Raji (cell line): ENCODE data around the gene ADAM19.

ENCODE experiments used
- POLR2A ChIP-seq: IDR thresholded peaks from 2 replicates; pipeline ENCODE4 v1.6.1; 2011; ENCODE audit warnings: low read depth, low read length, control low read depth; ENCODE audit not compliant: insufficient read depth

Gene ADAM19

DNA sequence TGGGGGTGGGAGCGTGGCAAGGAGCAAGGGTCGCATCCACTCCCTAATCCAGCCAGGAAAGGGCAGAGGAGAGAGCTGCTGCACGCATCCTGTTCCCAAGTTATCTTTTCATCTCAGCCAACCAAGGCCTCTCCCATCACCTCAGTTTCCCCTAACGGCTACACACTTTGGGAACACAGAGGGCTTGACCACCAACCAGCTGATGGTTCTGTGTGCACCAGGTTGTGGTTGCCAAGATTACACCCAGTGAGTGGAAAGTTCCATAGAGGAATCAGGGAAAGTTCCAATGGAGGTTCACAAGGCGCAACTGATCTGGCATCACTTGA lies 53.9 kb downstream of the ADAM19 start:
- TF ChIP-seq POLR2A, result no peak

DNA sequence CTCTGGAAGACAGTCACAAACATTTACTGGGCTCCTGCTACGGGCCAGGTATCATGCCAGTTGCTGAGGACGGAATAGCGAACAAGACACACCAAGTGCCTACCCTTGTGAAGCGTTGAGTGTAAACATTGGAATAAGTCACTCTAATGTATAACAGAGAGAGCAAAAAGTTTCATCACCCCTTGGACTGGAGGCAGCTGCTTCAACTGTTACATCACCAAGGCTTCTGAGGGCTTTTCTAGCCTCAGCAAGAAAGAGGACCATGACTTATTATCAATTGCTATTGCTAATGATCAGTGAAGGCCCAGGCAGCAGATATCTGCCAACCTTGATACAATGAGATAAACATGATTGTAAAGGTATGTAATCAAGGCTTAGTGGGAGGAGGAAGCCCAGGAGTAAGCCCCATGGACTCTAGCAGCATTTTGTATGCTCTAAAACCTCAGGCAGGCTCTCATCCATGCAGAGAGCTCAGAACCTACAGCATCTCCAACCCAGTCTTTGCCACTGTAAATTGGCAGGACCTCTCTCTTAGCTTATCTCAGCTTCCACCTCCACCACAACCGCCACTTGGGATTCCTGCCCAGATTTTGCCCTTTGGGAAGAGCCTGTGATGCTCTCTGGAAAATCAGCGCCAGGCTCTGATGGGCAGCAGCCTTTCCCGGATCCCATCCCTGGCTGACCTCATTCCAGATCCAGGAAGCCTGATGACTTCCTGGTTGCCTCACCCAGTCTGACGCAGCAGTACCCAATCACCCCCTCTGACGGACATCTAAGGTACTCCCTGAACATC lies 54.5 kb downstream of the ADAM19 start:
- TF ChIP-seq POLR2A, result no peak

DNA sequence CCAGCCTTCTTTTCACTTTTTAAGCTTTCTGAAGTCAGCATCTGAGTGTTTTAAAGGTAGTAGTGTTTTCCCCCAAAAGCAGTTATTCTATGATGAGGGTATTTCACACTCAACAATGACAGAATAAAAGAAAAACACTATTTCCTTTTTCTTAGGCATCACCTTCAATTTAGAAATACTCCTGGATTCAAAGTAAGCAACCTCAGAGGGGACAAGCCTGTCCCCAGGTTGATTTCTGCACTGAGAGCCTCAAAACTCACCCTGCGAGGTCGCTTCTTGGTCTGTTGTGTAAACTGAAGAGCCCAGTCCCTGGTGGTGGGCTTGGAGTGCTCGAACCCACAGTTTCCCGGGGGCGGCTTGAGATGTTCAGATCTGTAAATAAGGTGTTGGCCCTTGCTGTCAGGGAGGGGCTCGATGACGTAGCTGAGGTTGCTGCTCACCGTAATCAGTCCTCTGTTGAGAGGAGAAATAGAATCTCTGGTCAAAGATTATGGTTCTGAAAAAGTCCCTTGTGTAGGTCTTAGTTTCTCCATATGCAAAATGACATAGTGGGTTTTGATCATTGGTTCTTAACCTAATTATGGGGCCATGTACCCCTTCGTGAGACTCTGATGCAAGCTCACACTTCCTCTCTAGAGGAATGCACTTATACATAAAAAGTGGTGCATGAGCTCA lies 55.9 kb downstream of the ADAM19 start:
- no peak for TF ChIP-seq POLR2A

DNA sequence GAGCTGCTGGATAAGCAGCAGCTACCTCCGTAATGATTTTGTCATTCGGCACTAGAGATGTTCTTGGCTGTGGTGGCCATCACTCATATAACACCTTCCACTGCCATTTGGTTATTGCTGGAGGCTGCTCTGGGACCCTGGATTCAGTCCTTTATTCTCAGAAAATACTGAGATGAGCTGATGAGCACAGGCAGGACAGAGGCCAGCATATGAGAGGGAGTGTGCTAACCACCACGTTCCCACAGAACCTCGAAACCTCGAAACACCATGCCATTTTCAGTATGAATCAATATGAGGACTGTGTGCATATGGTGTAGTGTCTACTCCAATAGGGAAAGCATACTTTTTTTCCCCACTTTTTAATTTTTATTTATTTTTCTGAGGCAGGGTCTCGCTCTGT lies 56.6 kb downstream of the ADAM19 start:
- no peak for TF ChIP-seq POLR2A

DNA sequence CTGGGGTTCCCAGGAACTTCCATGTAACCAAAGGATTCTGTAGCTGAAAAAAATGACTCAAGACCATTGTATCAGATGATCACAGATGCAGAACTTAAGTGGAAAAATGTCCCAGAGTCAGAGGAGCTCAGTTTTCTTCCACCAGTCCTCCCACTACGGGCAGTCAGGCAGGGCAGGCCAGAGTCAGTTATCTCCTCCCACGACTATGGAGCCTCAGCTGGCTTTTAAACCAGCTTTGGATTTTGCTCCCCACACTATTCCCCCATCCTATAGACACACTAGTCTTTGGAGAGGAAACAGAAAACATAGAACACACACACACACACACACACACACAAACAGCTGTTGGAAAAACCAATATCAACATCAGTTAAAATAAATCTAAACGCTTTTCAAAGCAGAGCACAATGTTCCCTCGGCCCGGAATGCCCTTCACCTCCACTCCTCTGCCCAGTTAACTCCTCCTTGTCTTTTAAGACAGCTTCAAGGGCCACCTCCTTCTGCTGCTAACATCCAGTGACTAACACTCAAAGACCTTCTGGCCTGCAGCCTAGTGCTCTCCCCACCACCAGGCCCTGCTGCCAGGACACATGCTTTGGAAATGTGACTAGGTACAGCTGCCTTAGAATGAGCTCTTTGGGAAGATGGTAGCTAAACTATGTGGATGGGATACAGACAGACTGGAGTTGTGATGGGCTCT lies 58.8 kb downstream of the ADAM19 start:
- TF ChIP-seq POLR2A, result no peak

DNA sequence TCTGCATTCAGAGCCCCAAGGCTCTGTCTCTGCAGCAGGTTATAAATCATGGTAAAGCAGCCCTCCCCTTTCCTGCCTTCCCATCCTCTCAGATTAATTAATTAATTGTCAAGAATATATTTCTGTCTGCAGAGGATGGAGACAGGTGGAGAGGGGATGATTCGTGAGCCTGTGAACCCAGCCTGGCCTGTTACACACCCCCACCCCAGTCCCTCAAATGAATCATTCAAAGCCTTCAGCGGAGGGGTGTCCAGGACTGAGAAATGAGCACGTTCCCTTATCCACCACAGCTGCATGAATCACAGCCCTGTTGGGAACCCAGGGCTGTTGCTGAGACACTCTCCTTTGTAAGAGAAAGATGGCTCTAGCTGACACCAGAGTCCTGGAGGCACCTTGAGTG lies 59.6 kb downstream of the ADAM19 start:
- no peak for TF ChIP-seq POLR2A

DNA sequence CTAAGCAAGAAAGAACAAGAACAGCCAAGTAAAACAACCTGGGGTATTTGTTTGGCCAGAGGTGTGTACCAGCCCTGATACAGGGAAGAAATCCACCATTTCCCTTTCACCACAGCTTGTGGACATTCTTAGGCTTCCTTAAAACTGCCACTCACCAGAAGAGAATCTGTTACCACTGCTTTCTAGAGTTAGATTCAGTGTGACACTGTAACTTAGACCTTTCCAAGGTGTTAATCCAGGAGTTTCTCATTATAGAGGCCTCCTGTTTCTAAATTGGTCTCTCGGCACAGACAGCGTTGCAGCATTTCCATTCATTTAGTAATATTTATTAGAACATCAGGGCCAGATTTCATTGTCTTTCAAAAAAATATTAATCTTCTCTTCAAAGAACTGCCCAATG lies 60.6 kb downstream of the ADAM19 start:
- no peak for TF ChIP-seq POLR2A

DNA sequence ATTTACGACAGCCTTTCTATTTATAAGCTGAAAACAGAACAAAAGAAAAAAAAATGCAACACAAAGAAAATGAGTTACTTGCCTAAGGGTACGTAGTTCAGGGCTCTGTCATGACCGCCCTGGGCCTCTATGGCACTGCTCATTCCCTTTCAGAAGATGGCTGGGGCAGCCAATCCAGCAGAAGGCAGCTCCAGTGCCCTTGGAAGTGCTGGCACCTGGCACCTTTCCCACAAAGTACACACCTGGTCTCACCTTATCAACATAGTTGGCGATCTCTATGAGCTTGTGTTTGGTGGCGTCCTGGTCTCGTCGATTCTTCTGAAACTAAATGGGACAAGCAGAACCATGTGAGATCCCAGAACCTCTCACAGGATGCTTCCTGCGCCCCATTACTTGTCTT lies 62.4 kb downstream of the ADAM19 start:
- no peak for TF ChIP-seq POLR2A

DNA sequence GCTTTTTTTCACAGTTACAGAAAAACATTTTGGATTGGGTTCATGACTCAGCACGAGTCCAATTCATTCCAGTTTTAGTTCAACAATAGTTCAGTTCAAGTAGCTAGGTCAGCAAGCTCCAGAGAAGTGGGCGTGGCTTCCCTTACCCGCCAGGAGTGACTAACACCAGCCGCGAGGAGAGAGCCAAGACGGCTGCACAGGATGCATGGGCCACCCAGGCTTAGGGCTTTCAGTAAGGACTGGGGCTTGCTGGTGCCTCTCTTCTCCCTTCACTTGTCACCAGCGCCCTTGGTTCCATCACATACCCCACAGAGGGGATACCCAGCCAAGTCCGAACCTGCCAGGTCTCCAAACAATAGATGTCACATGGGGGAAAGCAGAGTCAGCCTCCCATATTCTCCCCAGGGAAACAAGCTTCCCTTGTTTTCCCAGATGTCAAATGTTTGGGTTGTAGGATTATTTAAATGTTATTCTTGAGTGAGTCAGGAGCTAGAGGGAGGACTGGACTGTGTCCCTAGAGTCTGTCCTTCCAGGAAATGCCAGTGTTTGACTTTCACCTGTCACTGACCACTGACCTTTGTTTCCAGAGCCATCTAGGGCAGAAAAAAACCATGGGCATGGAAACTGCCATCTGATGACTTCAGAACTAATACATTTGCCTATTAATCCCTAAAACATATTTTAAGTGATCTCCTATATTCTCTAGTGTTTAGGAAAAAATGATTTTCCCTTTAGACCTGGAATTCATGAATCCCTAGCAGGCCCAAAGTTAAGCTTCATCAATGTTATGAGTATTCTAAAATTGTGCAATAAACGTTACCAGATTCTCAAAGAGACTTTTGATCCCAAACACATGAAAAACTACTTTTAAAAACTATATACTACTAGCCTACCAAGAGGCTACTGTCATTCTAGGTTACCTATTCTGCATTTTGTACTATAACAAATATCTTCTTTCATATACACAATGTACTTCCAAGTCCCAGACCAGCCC lies 63.6 kb downstream of the ADAM19 start:
- TF ChIP-seq POLR2A, result no peak

DNA sequence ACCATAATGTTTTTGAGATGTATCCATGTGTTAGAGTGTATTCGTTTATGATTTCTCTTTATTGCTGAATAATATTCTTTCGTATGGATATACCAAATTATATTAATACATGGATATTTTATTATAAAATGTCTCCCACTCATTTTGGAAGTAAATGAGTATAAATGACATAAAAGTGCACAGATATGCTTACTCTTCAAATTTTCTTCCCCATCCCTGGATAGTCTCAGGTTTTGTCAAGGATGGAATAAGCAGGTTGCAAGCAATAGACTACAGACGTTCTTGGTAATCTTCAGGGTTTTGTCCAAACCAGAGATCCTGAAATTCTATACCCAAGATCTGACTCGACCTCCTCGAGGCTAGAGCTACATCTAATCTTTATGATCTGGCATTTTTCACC lies 64.9 kb downstream of the ADAM19 start:
- TF ChIP-seq POLR2A, result no peak

DNA sequence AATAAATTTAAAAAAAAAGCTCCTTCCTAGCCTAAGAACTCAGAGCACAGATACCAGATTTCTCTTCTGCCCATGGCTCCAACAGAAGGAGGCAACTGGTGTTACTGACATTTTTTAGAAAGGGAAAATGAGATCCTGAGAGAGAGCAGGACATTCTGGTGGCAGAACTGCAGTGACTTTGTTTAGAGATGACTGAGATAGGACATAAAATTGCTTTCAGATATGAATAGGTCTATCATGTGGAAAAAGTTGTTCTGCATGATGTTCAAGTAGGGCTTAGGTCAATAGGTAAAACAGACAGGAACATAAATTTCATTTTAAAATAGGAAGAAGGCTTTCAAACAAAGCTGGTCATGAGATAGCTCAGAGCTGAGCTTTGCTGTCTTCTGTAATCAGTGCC lies 66.0 kb downstream of the ADAM19 start:
- TF ChIP-seq POLR2A, result no peak

DNA sequence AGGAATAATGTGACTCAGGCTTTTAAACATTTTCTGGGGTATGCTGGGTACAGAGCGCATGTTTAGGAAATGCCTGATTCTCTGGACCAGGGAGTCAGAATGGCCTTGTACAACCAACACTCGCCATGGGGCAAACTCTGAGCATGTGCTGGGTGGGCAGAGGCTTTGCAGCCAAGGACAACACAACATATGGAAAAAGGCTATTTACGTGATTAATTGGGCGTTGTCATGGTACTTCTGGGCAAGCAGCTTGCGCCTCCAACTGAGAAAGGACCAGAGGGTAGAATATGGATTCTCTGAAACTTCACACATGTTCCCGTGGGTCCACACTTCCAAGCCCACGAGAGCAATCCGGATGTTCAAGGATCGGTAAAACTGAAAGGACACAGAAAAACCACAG lies 66.5 kb downstream of the ADAM19 start:
- TF ChIP-seq POLR2A, result no peak

DNA sequence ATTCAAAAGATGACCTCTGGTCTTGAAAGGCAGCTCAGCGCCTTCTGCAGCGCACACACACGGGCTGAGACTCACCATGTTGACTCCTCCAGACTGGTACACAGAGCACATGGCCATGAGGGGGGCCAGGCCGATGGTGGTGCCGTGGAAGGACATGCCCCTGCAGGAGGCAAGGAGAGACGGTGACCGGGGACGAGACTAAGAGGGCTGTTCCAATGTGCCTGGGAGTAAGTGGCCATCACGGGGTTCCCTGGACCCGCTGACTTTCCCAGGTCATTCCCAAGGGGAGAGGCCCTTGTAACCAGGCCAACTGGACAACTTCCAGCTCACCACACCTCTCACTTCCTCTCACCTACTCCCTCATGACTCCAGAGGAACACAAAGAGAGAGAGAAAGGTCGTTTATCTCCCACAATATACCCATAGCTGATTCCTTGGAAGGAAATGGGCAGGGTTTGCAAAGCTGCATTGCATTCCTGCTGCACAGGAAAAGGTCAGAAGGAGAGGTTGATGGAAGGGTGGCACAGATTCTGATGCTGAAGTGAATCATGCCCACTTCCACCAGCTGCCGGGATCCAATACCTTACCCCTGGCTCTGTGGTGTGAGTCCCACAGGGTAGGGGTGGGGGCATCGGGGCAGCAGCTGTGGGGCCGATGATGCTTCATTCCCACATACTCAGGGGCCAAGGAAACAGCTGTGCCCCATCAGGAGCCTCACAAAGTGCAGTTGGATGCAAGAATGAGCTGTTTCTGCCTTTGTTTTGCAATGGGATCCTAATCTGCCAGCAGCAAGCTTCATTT lies 68.4 kb downstream of the ADAM19 start:
- no peak for TF ChIP-seq POLR2A

DNA sequence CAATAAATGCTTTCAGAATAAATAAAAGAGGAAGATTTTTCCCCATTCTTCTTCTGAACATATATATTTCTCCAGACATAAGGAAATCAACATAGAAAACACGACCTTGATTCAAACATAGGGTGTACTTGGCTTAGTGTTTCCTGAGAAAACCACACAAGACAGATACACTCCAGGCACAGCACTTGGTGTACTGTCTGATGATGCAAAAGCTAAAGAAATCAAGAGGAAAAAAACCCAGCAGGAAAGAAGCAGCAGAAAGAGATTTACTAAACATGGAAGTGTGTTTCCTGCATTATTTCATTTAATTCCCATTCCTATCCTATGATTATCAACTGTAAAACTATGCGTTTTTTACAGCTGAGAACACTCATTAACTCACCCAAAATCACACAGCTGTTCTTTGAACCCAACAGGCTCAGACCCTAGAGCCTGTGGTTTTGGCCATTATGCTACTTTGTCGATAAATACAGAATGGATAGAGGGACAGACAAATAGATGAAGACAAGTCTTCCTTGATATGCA lies 69.4 kb downstream of the ADAM19 start:
- no peak for TF ChIP-seq POLR2A
